ENCODE measurements around the gene CDK5. TPM values are rescaled to one million over a fixed set of nuclear protein-coding genes. Genes with fewer than 3 reads are reported as not detected.

The CDK5 gene
- total and polyA plus RNA-seq, 2 donors, result 8.9 to 19.8 TPM

DNA sequence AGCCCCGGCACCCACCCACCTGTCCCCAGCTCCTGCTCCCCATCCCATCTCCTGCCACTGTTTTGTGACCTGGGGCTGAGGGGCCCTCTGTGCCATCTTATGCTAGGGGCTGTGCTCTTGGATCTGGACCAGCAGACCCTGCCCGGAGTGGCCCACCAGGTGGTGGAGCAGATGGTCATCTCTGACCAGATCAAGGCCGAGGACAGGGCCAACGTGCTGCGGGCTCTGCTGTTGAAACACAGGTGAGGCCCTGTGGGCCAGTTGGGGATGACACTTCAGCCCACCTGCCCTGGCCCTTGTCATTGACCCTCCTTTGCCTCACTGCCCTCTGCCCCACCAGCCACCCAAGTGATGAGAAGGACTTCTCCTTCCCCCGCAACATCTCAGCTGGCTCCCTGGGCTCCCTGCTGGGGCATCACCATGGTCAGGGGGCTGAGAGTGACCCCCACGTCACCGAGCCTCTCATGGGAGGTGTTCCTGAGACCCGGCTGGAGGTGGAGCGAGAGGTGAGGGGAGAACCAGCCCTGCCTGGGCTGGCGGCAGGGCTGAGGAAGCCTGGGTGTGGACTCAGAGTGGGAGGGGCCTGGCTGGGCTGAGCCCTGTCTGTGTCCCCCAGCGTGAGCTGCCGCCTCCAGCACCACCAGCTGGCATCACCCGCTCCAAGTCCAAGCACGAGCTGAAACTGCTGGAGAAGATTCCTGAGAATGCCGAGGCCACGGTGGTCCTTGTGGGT is 12.3 kb upstream of the CDK5 start:
- H3K27me3 ChIP-seq (ENCODE audit: control insufficient read depth in 2 of 2, insufficient read depth in 1 of 2, low read length in 1 of 2), result no peaks in the 10 kb centered on the region
- 98% methylated on average over 17 of the region's 17 CpGs for WGBS

DNA sequence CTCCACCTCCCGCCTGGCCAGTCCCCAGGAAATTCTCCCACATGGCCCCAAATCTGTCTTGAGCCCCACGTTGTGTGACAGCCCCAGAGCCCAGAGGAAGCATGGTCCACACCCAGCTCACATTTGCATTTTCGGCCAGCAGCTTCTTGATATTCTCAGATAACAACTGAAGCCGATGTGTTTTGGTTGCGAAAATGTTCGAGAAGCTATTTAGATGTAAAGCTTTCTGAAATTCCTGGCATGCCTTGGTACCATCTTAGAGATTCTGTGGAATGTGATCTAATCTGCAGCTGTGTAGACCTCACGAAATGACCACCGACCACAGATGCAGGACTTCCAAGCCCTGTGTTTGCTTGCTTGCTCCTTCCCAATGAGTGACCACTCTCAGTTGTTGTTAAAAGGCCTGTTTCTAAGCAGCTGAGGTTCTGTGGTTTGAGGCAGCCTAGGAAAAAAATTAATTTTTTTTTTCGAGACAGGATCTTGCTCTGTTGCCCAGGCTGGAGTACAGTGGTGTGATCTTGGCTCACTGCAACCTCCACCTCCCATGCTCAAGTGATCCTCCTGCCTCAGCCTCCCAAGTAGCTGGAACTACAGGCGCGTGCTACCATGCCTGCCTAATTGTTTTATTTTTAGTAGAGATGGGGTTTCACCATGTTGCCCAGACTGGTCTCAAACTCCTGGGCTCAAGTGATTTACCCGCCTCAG is 10.5 kb upstream of the CDK5 start:
- no peak for DNase-seq (ENCODE audit: low read depth in 6 of 9, low spot score in 9 of 9)
- WGBS, result 97% methylated on average over 12 of the region's 12 CpGs
- H3K36me3 ChIP-seq (ENCODE audit: control insufficient read depth in 2 of 2, insufficient read depth in 2 of 2, low read length in 1 of 2), result peaks cover 79 to 90% of the 10 kb centered on the region in 2 donors
- no peaks in the 10 kb centered on the region for H3K4me1 ChIP-seq (ENCODE audit: control insufficient read depth in 2 of 2, insufficient read depth in 2 of 2, low read length in 2 of 2)
- no peak overlapping the region for H3K4me3 ChIP-seq (ENCODE audit: low read length in 2 of 2)
- no peaks in the 10 kb centered on the region for H3K9me3 ChIP-seq (ENCODE audit: control insufficient read depth in 2 of 2, insufficient read depth in 1 of 2, low read length in 1 of 2)
- no peaks in the 10 kb centered on the region for H3K27me3 ChIP-seq (ENCODE audit: control insufficient read depth in 2 of 2, insufficient read depth in 1 of 2, low read length in 1 of 2)
- no peak overlapping the region for H3K27ac ChIP-seq (ENCODE audit: low read depth in 1 of 2, low read length in 1 of 2)

More for the DNA sequence above, 12.3 kb upstream of the CDK5 start:
- Histone ChIP-seq H3K27ac (ENCODE audit: low read depth in 1 of 2, low read length in 1 of 2) (no peak overlapping the region), H3K36me3 (ENCODE audit: control insufficient read depth in 2 of 2, insufficient read depth in 2 of 2, low read length in 1 of 2) (peaks cover 85 to 94% of the 10 kb centered on the region in 2 donors), H3K4me3 (ENCODE audit: low read length in 2 of 2) (no peak overlapping the region), H3K9me3 (ENCODE audit: control insufficient read depth in 2 of 2, insufficient read depth in 1 of 2, low read length in 1 of 2) (no peaks in the 10 kb centered on the region), H3K4me1 (ENCODE audit: control insufficient read depth in 2 of 2, insufficient read depth in 2 of 2, low read length in 2 of 2) (no peaks in the 10 kb centered on the region)
- DNase-seq (ENCODE audit: low read depth in 6 of 9, low spot score in 9 of 9), result no peak

DNA sequence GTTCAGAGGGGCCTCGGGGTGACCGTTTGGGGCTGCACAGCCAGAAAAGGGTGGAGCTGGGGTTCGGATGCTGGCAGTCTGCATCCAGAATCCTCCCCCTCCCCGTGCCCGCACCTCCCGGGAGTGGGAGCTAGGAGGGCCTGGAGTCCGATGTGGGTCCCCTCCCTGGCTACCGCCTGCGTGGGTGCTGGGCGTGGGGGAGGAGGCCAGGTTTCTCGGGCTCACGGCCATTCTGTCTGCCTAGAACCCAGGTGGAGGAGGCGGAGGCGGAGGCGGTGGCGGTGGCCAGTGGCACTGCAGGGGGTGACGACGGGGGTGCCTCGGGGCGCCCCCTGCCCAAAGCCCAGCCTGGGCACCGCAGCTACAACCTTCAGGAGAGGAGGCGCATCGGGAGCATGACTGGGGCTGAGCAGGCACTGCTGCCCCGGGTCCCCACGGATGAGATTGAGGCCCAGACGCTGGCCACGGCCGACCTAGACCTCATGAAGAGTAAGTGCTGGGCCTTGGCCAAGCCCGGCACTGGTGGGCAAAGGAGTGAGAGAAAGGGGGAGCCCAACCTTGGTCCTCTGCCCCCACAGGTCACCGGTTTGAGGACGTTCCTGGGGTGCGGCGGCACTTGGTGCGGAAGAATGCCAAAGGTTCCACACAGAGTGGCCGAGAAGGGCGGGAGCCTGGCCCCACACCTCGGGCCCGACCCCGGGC is 8.7 kb upstream of the CDK5 start:
- Histone ChIP-seq H3K9me3 (ENCODE audit: control insufficient read depth in 2 of 2, insufficient read depth in 1 of 2, low read length in 1 of 2) (no peaks in the 10 kb centered on the region), H3K27me3 (ENCODE audit: control insufficient read depth in 2 of 2, insufficient read depth in 1 of 2, low read length in 1 of 2) (no peaks in the 10 kb centered on the region), H3K27ac (ENCODE audit: low read depth in 1 of 2, low read length in 1 of 2) (no peak overlapping the region), H3K4me3 (ENCODE audit: low read length in 2 of 2) (no peak overlapping the region), H3K36me3 (ENCODE audit: control insufficient read depth in 2 of 2, insufficient read depth in 2 of 2, low read length in 1 of 2) (peaks cover 68 to 83% of the 10 kb centered on the region in 2 donors), H3K4me1 (ENCODE audit: control insufficient read depth in 2 of 2, insufficient read depth in 2 of 2, low read length in 2 of 2) (no peaks in the 10 kb centered on the region)
- DNase-seq (ENCODE audit: low read depth in 6 of 9, low spot score in 9 of 9), result no peak
- 97% methylated on average over 39 of the region's 39 CpGs for WGBS

DNA sequence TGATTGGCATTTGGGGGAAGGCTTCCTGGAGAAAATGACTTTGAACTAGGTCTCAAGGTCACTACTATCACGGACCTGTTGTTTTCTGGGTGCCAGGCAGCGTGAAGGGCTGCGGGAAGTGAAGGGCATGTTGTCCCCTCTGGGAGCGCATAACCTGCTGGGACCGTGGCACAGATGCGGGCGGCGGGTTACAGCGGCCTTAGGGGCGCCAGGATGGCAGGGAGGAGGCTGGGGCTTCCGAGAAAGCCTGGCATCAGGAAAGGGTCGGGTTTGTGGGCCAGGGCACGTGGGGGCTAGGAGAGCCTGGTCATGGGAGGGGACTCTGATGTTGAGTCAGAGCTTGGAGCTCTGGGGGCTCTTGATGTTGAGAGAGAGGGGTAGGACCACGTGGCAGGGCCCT is 7.8 kb upstream of the CDK5 start:
- Histone ChIP-seq H3K27ac (ENCODE audit: low read depth in 1 of 2, low read length in 1 of 2) (no peak overlapping the region), H3K4me1 (ENCODE audit: control insufficient read depth in 2 of 2, insufficient read depth in 2 of 2, low read length in 2 of 2) (peaks cover 5 to 8% of the 10 kb centered on the region in 2 donors), H3K9me3 (ENCODE audit: control insufficient read depth in 2 of 2, insufficient read depth in 1 of 2, low read length in 1 of 2) (no peaks in the 10 kb centered on the region), H3K36me3 (ENCODE audit: control insufficient read depth in 2 of 2, insufficient read depth in 2 of 2, low read length in 1 of 2) (peaks cover 59 to 74% of the 10 kb centered on the region in 2 donors), H3K4me3 (ENCODE audit: low read length in 2 of 2) (no peak overlapping the region), H3K27me3 (ENCODE audit: control insufficient read depth in 2 of 2, insufficient read depth in 1 of 2, low read length in 1 of 2) (no peaks in the 10 kb centered on the region)
- 90% methylated on average over 14 of the region's 14 CpGs for WGBS
- DNase-seq (ENCODE audit: low read depth in 6 of 9, low spot score in 9 of 9), result no peak

DNA sequence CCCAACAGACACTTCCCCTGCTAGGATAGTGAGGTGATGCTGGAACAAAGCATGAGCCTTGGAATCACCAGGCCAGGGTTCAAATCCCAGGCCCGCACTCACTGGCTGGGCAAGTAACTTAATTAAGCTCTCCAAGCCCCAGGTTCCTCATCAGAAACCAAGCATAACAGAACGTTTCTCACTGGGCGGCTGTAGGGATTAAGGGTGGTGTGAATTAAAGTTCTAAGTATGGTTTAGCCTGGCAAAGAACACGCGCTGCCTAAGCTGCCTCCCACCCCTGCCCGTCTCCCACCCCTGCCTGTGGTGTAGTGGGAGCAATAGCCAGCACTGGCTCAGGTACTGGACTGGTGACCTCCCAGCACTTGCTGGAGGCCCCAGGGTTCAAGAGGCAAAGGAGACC is 7.3 kb upstream of the CDK5 start:
- WGBS, result 99% methylated on average over 6 of the region's 6 CpGs
- Histone ChIP-seq H3K27me3 (ENCODE audit: control insufficient read depth in 2 of 2, insufficient read depth in 1 of 2, low read length in 1 of 2) (no peaks in the 10 kb centered on the region), H3K4me1 (ENCODE audit: control insufficient read depth in 2 of 2, insufficient read depth in 2 of 2, low read length in 2 of 2) (peaks cover 10 to 14% of the 10 kb centered on the region in 2 donors), H3K9me3 (ENCODE audit: control insufficient read depth in 2 of 2, insufficient read depth in 1 of 2, low read length in 1 of 2) (no peaks in the 10 kb centered on the region), H3K27ac (ENCODE audit: low read depth in 1 of 2, low read length in 1 of 2) (no peak overlapping the region), H3K4me3 (ENCODE audit: low read length in 2 of 2) (no peak overlapping the region), H3K36me3 (ENCODE audit: control insufficient read depth in 2 of 2, insufficient read depth in 2 of 2, low read length in 1 of 2) (peaks cover 54 to 68% of the 10 kb centered on the region in 2 donors)
- no peak for DNase-seq (ENCODE audit: low read depth in 6 of 9, low spot score in 9 of 9)

DNA sequence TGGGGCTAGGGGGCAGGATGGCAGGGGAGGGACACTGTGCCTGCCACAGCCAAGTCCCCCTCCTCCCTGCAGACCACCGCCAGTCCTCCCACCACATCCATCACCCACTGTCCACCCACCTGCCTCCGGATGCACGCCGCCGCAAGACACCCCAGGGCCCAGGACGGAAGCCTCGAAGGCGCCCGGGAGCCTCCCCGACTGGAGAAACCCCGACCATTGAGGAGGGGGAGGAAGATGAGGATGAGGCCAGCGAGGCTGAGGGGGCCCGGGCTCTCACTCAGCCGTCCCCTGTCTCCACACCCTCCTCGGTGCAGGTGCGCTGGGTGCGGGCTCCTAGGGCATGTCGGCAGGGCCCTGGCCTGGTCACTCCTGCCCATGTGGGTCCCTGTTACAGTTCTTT is 6.8 kb upstream of the CDK5 start:
- H3K9me3 ChIP-seq (ENCODE audit: control insufficient read depth in 2 of 2, insufficient read depth in 1 of 2, low read length in 1 of 2), result no peaks in the 10 kb centered on the region
- H3K27me3 ChIP-seq (ENCODE audit: control insufficient read depth in 2 of 2, insufficient read depth in 1 of 2, low read length in 1 of 2), result no peaks in the 10 kb centered on the region
- peaks cover 48 to 63% of the 10 kb centered on the region in 2 donors for H3K36me3 ChIP-seq (ENCODE audit: control insufficient read depth in 2 of 2, insufficient read depth in 2 of 2, low read length in 1 of 2)
- 98% methylated on average over 18 of the region's 18 CpGs for WGBS
- peaks cover 10 to 16% of the 10 kb centered on the region in 2 donors for H3K4me1 ChIP-seq (ENCODE audit: control insufficient read depth in 2 of 2, insufficient read depth in 2 of 2, low read length in 2 of 2)
- DNase-seq (ENCODE audit: low read depth in 6 of 9, low spot score in 9 of 9), result no peak
- no peak overlapping the region for H3K27ac ChIP-seq (ENCODE audit: low read depth in 1 of 2, low read length in 1 of 2)
- no peak overlapping the region for H3K4me3 ChIP-seq (ENCODE audit: low read length in 2 of 2)

DNA sequence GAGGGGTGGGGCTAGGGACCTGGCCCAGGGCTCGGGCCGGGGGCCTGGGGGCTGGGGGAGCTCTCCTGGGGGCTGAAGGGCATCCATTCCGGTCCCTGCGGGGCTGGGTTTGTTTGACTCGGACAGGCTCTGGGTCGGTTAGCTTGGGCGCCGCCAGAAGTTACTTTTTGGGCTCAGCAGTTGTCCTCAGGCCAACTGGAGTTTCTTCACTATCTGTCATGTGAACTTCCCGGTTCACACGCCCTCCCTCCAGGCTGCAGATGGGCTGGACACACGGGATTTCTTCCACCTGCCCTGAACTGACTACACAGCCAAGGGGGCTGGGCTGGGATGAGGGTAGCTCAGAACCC is 5.5 kb upstream of the CDK5 start:
- no peak overlapping the region for H3K27ac ChIP-seq (ENCODE audit: low read depth in 1 of 2, low read length in 1 of 2)
- WGBS, result 94% methylated on average over 11 of the region's 11 CpGs
- DNase-seq (ENCODE audit: low read depth in 6 of 9, low spot score in 9 of 9), result no peak
- no peaks in the 10 kb centered on the region for H3K27me3 ChIP-seq (ENCODE audit: control insufficient read depth in 2 of 2, insufficient read depth in 1 of 2, low read length in 1 of 2)
- H3K36me3 ChIP-seq (ENCODE audit: control insufficient read depth in 2 of 2, insufficient read depth in 2 of 2, low read length in 1 of 2), result peaks cover 40 to 55% of the 10 kb centered on the region in 2 donors
- peaks cover 16 to 26% of the 10 kb centered on the region in 2 donors for H3K4me1 ChIP-seq (ENCODE audit: control insufficient read depth in 2 of 2, insufficient read depth in 2 of 2, low read length in 2 of 2)
- H3K4me3 ChIP-seq (ENCODE audit: low read length in 2 of 2), result no peak overlapping the region
- no peaks in the 10 kb centered on the region for H3K9me3 ChIP-seq (ENCODE audit: control insufficient read depth in 2 of 2, insufficient read depth in 1 of 2, low read length in 1 of 2)

DNA sequence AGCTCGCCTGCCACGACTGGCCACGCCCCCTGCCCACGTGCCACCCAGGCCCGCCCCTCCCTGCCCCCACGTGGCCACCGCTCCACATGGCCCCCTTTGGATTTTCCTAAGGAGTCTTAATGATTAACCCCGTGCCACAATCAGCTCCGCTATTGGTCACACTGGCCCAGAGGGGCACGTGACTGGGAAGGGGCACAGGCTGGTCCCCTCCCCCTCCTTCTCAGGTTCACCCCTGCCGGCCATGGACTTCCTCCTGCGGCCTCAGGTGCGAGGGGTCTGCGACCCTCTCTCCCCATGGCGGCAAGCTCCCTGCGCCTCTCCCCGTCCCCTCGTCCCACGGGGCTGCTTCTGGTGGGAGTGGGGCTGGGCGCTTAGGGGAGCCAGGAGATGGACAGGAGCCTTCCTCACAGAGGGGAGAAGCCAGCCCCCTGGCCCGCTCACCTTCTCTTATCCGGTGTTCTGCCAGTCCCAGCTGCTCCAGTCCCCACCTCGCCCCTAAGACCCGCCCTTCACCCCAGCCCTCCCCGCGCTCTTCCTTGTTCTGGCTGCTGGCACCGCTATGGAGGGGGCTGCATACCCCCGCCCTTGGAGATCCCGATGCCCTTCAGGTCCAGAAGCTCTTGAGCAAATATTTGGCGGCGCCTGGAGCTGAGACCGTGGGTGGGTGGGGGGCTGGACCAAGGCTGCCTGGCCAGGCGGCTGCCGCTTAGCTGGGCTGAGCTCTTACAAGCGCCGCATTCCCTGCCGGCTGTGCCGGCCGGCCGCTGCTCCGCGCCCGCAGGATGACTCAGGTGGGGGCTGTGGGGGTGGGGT is 4.9 kb upstream of the CDK5 start:
- no peak overlapping the region for H3K27ac ChIP-seq (ENCODE audit: low read depth in 1 of 2, low read length in 1 of 2)
- 93% methylated on average over 43 of the region's 43 CpGs for WGBS
- H3K36me3 ChIP-seq (ENCODE audit: control insufficient read depth in 2 of 2, insufficient read depth in 2 of 2, low read length in 1 of 2), result peaks cover 34 to 49% of the 10 kb centered on the region in 2 donors

More for the DNA sequence above, 4.9 kb upstream of the CDK5 start:
- DNase-seq (ENCODE audit: low read depth in 6 of 9, low spot score in 9 of 9), result no peak
- Histone ChIP-seq H3K4me1 (ENCODE audit: control insufficient read depth in 2 of 2, insufficient read depth in 2 of 2, low read length in 2 of 2) (peaks cover 16 to 27% of the 10 kb centered on the region in 2 donors), H3K27me3 (ENCODE audit: control insufficient read depth in 2 of 2, insufficient read depth in 1 of 2, low read length in 1 of 2) (no peaks in the 10 kb centered on the region), H3K4me3 (ENCODE audit: low read length in 2 of 2) (no peak overlapping the region), H3K9me3 (ENCODE audit: control insufficient read depth in 2 of 2, insufficient read depth in 1 of 2, low read length in 1 of 2) (no peaks in the 10 kb centered on the region)

All from thymus (tissue), 11 donors.